Muscle of leg (tissue), 11 donors: ENCODE data around the gene DUSP8. TPM values are rescaled to one million over a fixed set of nuclear protein-coding genes. Genes with fewer than 3 reads are reported as not detected.
A peak's percentile ranks its signal among the peaks of the same experiment; 100 is the strongest.
"Not testable (repeated sequence)": the region's sequence is repeated elsewhere in the genome, so short reads cannot be mapped to it uniquely, and the experiment has no call there.

Experiments used
- DNase-seq: peaks from one replicate; pipeline ENCODE4 v3.0.0; 2013
- H3K27ac ChIP-seq: one replicate; pipeline ENCODE4 v1.5.1; 2013; ENCODE audit warnings: mild to moderate bottlenecking, low read length, control low read depth
- H3K27me3 ChIP-seq: one replicate; pipeline ENCODE4 v1.6.1; 2013; ENCODE audit warnings: low read length; ENCODE audit not compliant: control insufficient read depth, insufficient read depth
- H3K36me3 ChIP-seq: one replicate; pipeline ENCODE4 v1.6.1; 2013; ENCODE audit warnings: low read length; ENCODE audit not compliant: control insufficient read depth, insufficient read depth
- H3K4me1 ChIP-seq: one replicate; pipeline ENCODE4 v1.6.1; 2013; ENCODE audit warnings: low read length; ENCODE audit not compliant: control insufficient read depth, insufficient read depth
- H3K4me3 ChIP-seq: one replicate; pipeline ENCODE4 v1.5.1; 2013; ENCODE audit warnings: low read length, control low read depth
- H3K9me3 ChIP-seq: replicated peaks from 2 replicates; pipeline ENCODE4 v1.6.1; 2013; ENCODE audit warnings: low read depth, low read length; ENCODE audit not compliant: control insufficient read depth
- WGBS: methylation state at CpG from one replicate; pipeline ENCODE4 v1.1.5; 2013; ENCODE audit warnings: missing lambda C conversion rate; ENCODE audit not compliant: insufficient coverage; 5-methylcytosine and 5-hydroxymethylcytosine counted together
- polyA plus RNA-seq, 8 donors: library from polyadenylated mRNA; unstranded; fragments of 120-200 nt; gene quantifications; one replicate each; pipeline versions ENCODE4 v1.2.1 to v1.2.3, GENCODE V29; 2013; ENCODE audit warnings: inconsistent platforms in 1 of 8, low replicate concordance in 1 of 8; ENCODE audit not compliant: insufficient read length in 8 of 8, insufficient read depth in 1 of 8
- total RNA-seq: library from RNA; stranded (reverse); fragments of 120-200 nt; gene quantifications from one replicate; pipeline ENCODE4 v1.2.4, GENCODE V29; 2013

DUSP8 gene
- total and polyA plus RNA-seq, 9 donors = 1.5 to 21.2 (median 15.4) TPM

- Histone ChIP-seq H3K27me3 (peaks cover 37% of the 10 kb centered on the region), H3K27ac (no peak overlapping the region), H3K36me3 (no peaks in the 10 kb centered on the region), H3K9me3 (no peaks in the 10 kb centered on the region), H3K4me1 (no peaks in the 10 kb centered on the region), H3K4me3 (no peak overlapping the region)
- no peak for DNase-seq
- no CpG with 5 or more reads among the region's 9 CpGs for WGBS
Observed at GRCh38 chr11:1592628-1593027, 20.6 kb upstream of the DUSP8 start.

- no peak overlapping the region for H3K27ac ChIP-seq
- H3K27me3 ChIP-seq = peaks cover 22% of the 10 kb centered on the region
- no peaks in the 10 kb centered on the region for H3K9me3 ChIP-seq
- H3K4me3 ChIP-seq = no peak overlapping the region
- 80% methylated on average over 6 of the region's 6 CpGs for WGBS
- no peaks in the 10 kb centered on the region for H3K36me3 ChIP-seq
- H3K4me1 ChIP-seq = no peaks in the 10 kb centered on the region
- no peak for DNase-seq
Observed at GRCh38 chr11:1589996-1590395, 17.9 kb upstream of the DUSP8 start.

- H3K4me3 ChIP-seq, H3K9me3 ChIP-seq, H3K36me3 ChIP-seq, H3K27ac ChIP-seq, H3K4me1 ChIP-seq: not testable (repeated sequence)
- 25% methylated on average over 3 of the region's 10 CpGs for WGBS
- peak; percentile 21 for DNase-seq
- peaks cover 22% of the 10 kb centered on the region for H3K27me3 ChIP-seq
Observed at GRCh38 chr11:1589191-1589963, 17.3 kb upstream of the DUSP8 start.

- peaks cover 14% of the 10 kb centered on the region for H3K27me3 ChIP-seq
- peaks cover 3% of the 10 kb centered on the region for H3K9me3 ChIP-seq
- H3K27ac ChIP-seq = no peak overlapping the region
- no peak overlapping the region for H3K4me3 ChIP-seq
- WGBS = no CpG with 5 or more reads among the region's 2 CpGs
- DNase-seq = no peak
- H3K36me3 ChIP-seq = no peaks in the 10 kb centered on the region
- H3K4me1 ChIP-seq = no peaks in the 10 kb centered on the region
Observed at GRCh38 chr11:1586699-1587098, 14.6 kb upstream of the DUSP8 start.

- not testable (repeated sequence) for H3K27ac ChIP-seq, H3K9me3 ChIP-seq, H3K36me3 ChIP-seq, H3K4me1 ChIP-seq, H3K4me3 ChIP-seq, DNase-seq, H3K27me3 ChIP-seq
- WGBS = 70% methylated on average over 8 of the region's 9 CpGs
Observed at GRCh38 chr11:1584661-1585370, 12.7 kb upstream of the DUSP8 start, which contains the start of gene KRTAP5-1. Gene KRTAP5-1, minus strand, starts transcription at chr11:1585283. Its CDS starts 34 bp downstream, at chr11:1585249.

- not testable (repeated sequence) for H3K9me3 ChIP-seq, H3K4me1 ChIP-seq, H3K27ac ChIP-seq, H3K27me3 ChIP-seq, H3K4me3 ChIP-seq, DNase-seq, H3K36me3 ChIP-seq
- WGBS = no CpG with 5 or more reads among the region's 2 CpGs
Observed at GRCh38 chr11:1582909-1583308, 10.8 kb upstream of the DUSP8 start.

- Histone ChIP-seq H3K36me3 (no peaks in the 10 kb centered on the region), H3K27me3 (peaks cover 5% of the 10 kb centered on the region), H3K9me3 (peaks cover 9% of the 10 kb centered on the region), H3K4me3 (no peak overlapping the region), H3K27ac (no peak overlapping the region), H3K4me1 (no peaks in the 10 kb centered on the region)
- 85% methylated on average over 7 of the region's 9 CpGs for WGBS
- DNase-seq = no peak
Observed at GRCh38 chr11:1581976-1582375, 9.9 kb upstream of the DUSP8 start.

- DNase-seq = no peak
- Histone ChIP-seq H3K4me3 (no peak overlapping the region), H3K27me3 (peaks cover 31% of the 10 kb centered on the region), H3K9me3 (peaks cover 7% of the 10 kb centered on the region), H3K36me3 (no peaks in the 10 kb centered on the region), H3K27ac (no peak overlapping the region), H3K4me1 (peaks cover 20% of the 10 kb centered on the region)
- 100% methylated on average over 4 of the region's 6 CpGs for WGBS
Observed at GRCh38 chr11:1576825-1577224, 4.8 kb upstream of the DUSP8 start.

GRCh38 chr11:1575756-1576155 lies 3.7 kb upstream of the DUSP8 start:
- H3K27ac ChIP-seq, H3K36me3 ChIP-seq, H3K9me3 ChIP-seq, DNase-seq, H3K4me3 ChIP-seq: not testable (repeated sequence)
- 73% methylated on average over 11 of the region's 16 CpGs for WGBS
- peaks cover 36% of the 10 kb centered on the region for H3K27me3 ChIP-seq
- peaks cover 27% of the 10 kb centered on the region for H3K4me1 ChIP-seq

- Histone ChIP-seq H3K4me1 (peaks cover 34% of the 10 kb centered on the region), H3K27ac (no peak overlapping the region), H3K9me3 (no peaks in the 10 kb centered on the region), H3K4me3 (no peak overlapping the region), H3K27me3 (peaks cover 36% of the 10 kb centered on the region), H3K36me3 (peaks cover under 1% of the 10 kb centered on the region)
- WGBS = 43% methylated on average over 1 of the region's 7 CpGs
- DNase-seq = no peak
Observed at GRCh38 chr11:1574933-1575242, 2.8 kb upstream of the DUSP8 start.
